Iris pigment epithelial cell (primary cell): ENCODE measurements around the gene HMCN2.

Experiments used
- DNase-seq: peaks from one replicate; pipeline ENCODE4 v3.0.0-alpha.2; 2011; ENCODE audit warnings: low read depth

The HMCN2 gene

GRCh38 chr9:130348881-130349280 is 83.3 kb downstream of the HMCN2 start:
- DNase-seq: no peak

- DNase-seq: no peak
Observed at GRCh38 chr9:130349398-130349797, 83.8 kb downstream of the HMCN2 start.

- DNase-seq: no peak
Observed at GRCh38 chr9:130351343-130351742, 85.8 kb downstream of the HMCN2 start.

DNA sequence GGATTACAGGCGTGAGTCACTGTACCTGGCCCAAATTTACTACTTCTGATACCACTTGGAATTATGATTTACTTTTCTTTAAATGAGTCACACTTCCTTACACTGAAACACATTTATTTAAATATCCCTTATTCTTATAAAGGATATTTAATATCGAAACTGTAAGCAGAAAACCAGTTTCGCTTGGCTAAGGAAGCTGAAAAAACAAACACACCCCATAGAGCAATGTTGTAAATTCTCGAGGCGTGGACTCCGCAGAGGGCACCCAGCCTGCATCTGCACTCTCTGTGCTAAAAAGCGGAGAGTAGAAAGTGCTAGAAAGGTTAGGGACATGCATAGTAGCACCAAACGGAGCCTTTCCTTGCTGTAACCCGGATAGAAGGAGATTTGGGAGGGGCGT is 86.5 kb downstream of the HMCN2 start:
- DNase-seq: peak; percentile 40

DNA sequence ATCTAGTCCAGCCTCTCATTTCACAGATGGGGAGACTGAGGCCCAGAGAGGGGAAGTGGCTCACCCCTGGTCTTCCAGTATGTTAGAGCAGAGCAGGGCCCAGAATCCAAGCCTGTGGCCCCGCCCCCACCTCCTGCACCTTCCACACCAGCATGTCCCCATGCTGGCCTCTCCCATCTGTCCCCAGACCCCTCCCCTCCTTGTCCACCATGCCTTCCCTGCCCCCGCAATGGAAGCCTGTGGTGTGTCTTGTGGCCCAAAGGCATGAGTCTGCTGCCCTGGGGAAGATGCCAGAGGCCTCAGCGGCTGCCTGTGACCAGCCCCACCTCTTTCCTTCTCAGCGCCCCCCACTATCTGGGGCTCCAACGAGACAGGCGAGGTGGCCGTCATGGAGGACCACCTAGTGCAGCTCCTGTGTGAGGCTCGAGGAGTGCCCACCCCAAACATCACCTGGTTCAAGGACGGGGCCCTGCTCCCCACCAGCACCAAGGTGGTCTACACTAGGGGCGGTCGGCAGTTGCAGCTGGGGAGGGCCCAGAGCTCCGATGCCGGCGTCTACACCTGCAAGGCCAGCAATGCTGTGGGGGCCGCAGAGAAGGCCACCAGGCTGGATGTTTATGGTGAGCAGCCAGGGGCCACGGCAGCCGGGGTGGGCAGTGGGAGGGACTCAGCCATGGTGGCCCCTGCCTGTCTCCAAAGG is 87.2 kb downstream of the HMCN2 start:
- no peak for DNase-seq

DNA sequence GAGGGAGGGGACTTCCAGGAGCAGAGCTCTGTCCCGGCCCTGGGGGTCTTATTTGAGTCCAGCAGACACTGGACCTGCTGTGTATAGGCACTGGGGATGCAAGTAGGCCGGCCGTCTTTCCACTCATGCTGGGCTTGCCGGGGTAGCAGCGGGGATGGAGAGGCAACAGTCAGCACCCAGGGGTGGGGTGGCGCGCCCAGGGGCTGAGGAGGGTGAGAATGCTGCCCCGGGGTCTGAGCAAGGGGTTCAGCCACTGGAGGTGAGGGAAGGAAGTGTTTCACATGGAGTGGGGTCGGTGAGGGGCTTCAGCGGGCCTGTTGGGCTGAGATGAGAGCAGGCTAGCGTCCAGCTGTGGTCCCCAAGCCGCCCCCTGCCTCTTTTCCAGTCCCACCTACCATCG is 88.8 kb downstream of the HMCN2 start:
- DNase-seq: no peak

- no peak for DNase-seq
Observed at GRCh38 chr9:130354806-130355205, 89.2 kb downstream of the HMCN2 start.

GRCh38 chr9:130356033-130356432 is 90.5 kb downstream of the HMCN2 start:
- DNase-seq: no peak

DNA sequence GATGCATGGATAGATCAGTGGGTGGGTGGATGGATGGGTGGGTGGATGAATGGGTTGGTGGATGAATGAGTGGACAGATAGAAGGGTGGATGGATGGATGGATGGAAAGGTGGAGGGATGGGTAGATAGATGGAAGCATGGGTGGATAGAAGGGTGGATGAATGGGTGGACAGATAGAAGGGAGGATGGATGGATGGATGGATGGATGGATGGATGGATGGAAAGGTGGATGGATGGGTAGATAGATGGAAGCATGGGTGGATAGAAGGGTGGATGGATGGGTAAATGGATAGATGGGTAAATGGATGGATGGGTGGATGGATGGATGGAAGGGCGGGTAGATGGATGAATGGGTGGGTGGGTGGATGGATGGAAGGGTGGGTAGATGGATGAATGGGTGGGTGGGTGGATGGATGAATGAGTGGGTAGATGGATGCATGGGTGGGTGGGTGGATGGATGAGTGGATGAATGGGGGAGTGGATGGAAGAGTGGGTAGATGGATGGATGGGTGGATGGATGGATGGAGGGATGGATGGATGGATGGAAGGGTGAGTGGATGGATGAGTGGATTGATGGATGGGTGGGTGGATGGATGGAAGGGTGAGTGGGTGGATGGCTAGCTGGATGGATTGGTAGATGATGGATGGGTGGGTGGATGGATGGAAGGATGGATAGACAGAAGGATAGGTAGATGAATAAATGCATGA is 91.5 kb downstream of the HMCN2 start:
- no peak for DNase-seq

GRCh38 chr9:130358928-130359327 is 93.4 kb downstream of the HMCN2 start:
- no peak for DNase-seq

DNA sequence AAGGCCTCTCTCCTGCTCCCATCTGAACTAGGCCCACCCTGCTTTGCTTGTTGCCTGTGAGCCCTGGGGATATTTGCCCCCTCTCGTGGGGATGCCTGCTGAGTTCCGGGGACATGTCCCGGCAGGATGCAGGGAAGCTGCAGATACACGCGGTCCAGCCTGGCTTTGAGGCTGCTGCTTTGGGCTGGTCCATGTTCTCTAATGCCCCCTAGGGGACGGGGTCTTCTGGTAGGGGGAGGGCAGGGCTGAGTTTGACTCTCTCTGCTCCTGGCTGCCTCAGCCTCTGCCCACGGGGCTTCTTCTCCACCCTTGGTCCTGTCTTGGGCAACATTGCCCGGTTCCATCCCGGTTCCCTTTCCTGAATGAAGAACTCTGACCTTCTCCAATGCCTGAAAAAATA is 94.3 kb downstream of the HMCN2 start:
- no peak for DNase-seq

DNA sequence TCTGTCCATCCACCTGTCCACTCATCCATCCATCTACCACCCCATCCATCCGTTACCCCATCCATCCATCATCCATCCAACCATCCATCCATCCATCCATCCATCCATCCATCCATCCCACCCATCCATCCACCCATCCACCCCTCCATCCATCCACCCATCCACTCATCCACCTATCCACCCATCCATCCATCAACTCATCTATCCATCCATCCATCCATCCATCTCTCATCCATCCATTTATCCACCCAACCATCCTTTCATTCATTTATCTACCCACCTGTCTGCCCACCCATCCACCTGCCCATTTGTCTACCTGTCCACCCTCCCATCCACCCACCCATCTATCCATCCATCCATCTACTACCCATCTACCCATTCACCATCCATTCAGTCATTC is 95.1 kb downstream of the HMCN2 start:
- no peak for DNase-seq

DNA sequence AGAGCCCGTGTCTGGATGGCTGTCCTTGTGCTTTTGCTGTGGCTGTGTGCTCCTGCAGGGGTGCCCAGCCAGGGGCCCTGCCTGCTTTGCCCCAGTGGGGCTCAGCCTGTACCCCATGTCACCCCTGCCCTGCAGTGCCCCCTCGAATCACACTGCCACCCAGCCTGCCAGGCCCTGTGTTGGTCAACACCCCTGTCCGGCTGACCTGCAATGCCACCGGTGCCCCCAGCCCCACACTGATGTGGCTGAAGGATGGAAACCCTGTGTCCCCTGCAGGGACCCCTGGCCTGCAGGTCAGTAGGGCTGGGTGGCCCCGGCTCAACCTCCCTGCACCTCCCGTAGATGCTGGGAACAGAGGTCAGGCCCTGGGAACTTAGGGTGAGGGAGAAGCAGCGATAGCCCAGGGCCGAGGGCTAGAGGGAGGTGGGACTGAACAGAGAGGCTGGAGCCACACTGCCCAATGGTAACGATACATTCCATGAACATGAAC is 96.4 kb downstream of the HMCN2 start:
- DNase-seq: no peak

GRCh38 chr9:130362691-130363090 is 97.1 kb downstream of the HMCN2 start:
- DNase-seq: no peak

- DNase-seq: no peak
Observed at GRCh38 chr9:130363755-130364404, 98.3 kb downstream of the HMCN2 start.

- no peak for DNase-seq
Observed at GRCh38 chr9:130364619-130365322, 99.2 kb downstream of the HMCN2 start.

- no peak for DNase-seq
Observed at GRCh38 chr9:130365323-130365721, 99.8 kb downstream of the HMCN2 start.

DNA sequence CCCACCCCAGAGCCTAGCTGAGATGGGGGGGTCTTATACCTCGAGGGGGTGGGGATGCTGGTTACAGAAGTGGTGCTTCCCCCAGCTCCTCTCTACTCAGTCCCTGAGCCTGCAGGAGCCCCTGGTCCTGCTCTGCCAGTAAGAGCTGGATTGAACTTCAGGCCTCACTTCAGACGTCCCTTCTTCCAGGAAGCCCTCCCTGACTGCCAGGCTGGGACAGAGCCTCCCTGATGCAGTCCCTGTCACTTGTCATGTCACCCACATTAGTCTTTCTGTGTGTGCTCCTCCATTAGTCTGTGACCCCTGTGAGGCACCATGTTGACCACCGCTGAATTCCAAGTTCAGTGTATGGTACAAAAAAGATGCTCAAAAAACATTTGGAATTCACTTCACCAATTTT is 100.5 kb downstream of the HMCN2 start:
- DNase-seq: no peak

GRCh38 chr9:130366888-130367550 is 101.5 kb downstream of the HMCN2 start:
- DNase-seq: no peak

DNA sequence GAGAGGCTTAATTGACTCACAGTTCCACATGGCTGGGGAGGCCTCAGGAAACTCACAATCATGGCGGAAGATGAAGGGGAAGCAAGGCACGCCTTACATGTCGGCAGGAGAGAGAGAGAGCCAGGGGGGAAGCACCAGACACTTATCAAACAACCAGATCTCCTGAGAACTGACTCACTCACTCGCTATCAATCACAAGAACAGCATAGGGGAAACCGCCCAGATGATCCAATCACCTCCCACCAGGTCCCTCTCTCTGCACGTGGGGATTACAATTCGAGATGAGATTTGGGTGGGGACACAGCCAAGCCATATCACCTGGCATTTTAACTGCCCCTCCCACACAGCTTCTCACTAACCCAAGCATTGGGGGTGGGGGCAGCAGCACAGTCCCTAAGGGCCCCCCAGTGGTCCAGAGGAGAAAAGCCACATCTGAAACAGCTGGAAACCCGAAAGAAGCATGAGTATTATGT is 103.1 kb downstream of the HMCN2 start:
- DNase-seq: peak; percentile 23

DNA sequence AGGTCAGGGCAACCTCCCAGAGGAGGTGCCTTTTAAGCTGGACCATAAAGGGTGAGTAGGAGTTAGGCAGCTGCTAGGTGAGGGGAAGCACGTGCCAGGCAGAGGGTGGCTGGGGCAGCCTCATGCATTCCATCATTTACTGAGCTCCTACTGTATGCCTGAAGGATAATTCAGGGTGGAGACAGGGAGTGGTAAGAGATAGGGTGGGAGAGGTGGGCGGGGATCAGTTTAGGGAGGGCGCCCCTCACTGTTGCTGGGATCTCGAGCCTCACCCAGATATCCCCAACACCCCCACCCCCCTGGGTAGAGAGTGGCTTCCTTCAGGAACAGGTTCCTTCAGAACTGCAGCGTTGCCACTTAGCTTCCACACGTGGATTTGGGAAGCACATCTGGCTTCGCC is 104.7 kb downstream of the HMCN2 start:
- no peak for DNase-seq
